K562 (cell line): ENCODE data around the gene RABEPK. TPM values are rescaled to one million over a fixed set of nuclear protein-coding genes. Genes with fewer than 3 reads are reported as not detected.

Experiments used
- ARID4B ChIP-seq: sonication (generic); formaldehyde crosslinking; IDR thresholded peaks from 2 replicates; pipeline ENCODE4 v1.8.0; 2022; ENCODE audit warnings: mild to moderate bottlenecking, missing genetic modification reagents
- CHD1 ChIP-seq: fragments of 200-600 bp; sonication (generic); IDR thresholded peaks from one replicate; pipeline ENCODE4 v1.6.1; 2012; ENCODE audit warnings: mild to moderate bottlenecking, moderate library complexity, low read length, inconsistent platforms
- ELF4 ChIP-seq: fragments of 450-650 bp; formaldehyde crosslinking; IDR thresholded peaks from 2 replicates; pipeline ENCODE4 v1.4.0; 2022; ENCODE audit warnings: missing genetic modification characterization
- ETS1 ChIP-seq: conservative IDR thresholded peaks from 2 replicates; pipeline ENCODE4 v1.6.1; 2011; ENCODE audit warnings: low read depth, mild to moderate bottlenecking, low read length; ENCODE audit not compliant: control insufficient read depth
- PTBP1 ChIP-seq: fragments of 200-400 bp; formaldehyde crosslinking; IDR thresholded peaks from 2 replicates; pipeline ENCODE4 v1.6.1; 2017; ENCODE audit warnings: low read depth, low read length
- PTTG1 ChIP-seq: fragments of 450-650 bp; IDR thresholded peaks from 2 replicates; pipeline ENCODE4 v1.6.1; 2016; ENCODE audit warnings: low read depth, mild to moderate bottlenecking, missing genetic modification characterization, missing compliant biosample characterization
- SIN3A ChIP-seq, 2 experiments: fragments of 150-350 bp in 1 of 2; IDR thresholded peaks; 2 replicates each; pipeline ENCODE4 v1.6.1; 2011 to 2016; ENCODE audit warnings: borderline replicate concordance in 2 of 2, low read depth in 2 of 2, low read length in 2 of 2, mild to moderate bottlenecking in 2 of 2, moderate library complexity in 2 of 2; ENCODE audit not compliant: control insufficient read depth in 1 of 2
- ZBTB11 ChIP-seq, 3 experiments: fragments of 200-800 bp in 1 of 3; fragments of 250-450 bp in 1 of 3; fragments of 450-650 bp in 1 of 3; sonication (Bioruptor Pico) in 1 of 3; sonication (Bioruptor generic) in 1 of 3; formaldehyde crosslinking in 1 of 3; IDR thresholded peaks; 2 replicates each; pipeline versions ENCODE4 v1.6.1 to v1.8.0; 2016 to 2022; ENCODE audit warnings: mild to moderate bottlenecking in 2 of 3, missing genetic modification characterization in 2 of 3, missing compliant biosample characterization in 1 of 3, moderate library complexity in 1 of 3
- ZFX ChIP-seq: sonication (generic); formaldehyde crosslinking; IDR thresholded peaks from 2 replicates; pipeline ENCODE4 v1.8.0; 2022; ENCODE audit warnings: mild to moderate bottlenecking, missing genetic modification reagents, moderate library complexity
- ZNF184 ChIP-seq: sonication (generic); formaldehyde crosslinking; IDR thresholded peaks from 2 replicates; pipeline ENCODE4 v1.5.0; 2020; ENCODE audit warnings: missing genetic modification reagents
- ZNF512 ChIP-seq: IDR thresholded peaks from 2 replicates; pipeline ENCODE4 v1.6.1; 2016; ENCODE audit warnings: missing genetic modification characterization, missing compliant biosample characterization
- polyA plus RNA-seq, 8 experiments: library from polyadenylated mRNA; depleted of rRNA in 4 of 8; stranded (reverse) in 5 of 8; unstranded in 3 of 8; fragments of >200 nt; fragmentation: Nextera tagmentation in 2 of 8; fragmentation: Illumina TruSeq in 1 of 8; extraction: Ambion mirVana in 2 of 8; extraction: Trizol in 1 of 8; gene quantifications; 2 replicates each; pipeline versions ENCODE4 v1.2.1 to v1.2.3, GENCODE V29; 2011 to 2014; ENCODE audit warnings: inconsistent platforms in 1 of 8, missing spikeins in 1 of 8
- total RNA-seq, 7 experiments: library from RNA; depleted of rRNA in 6 of 7; stranded (reverse); fragments of >200 nt in 6 of 7; fragmentation: Illumina TruSeq in 2 of 7; extraction: Trizol in 2 of 7; gene quantifications; 2 replicates each; pipeline versions ENCODE4 v1.2.1 to v1.2.3, GENCODE V29; 2011 to 2021; ENCODE audit warnings: low replicate concordance in 1 of 7

RABEPK gene
- total and polyA plus RNA-seq, 9 of the 15 experiments (the other 6 are each of a cell fraction or from before 2014, with no cell fraction given), result 38.3 to 113 (median 52.8) TPM

- TF ChIP-seq ZNF512 (tag) (no peak), ZNF184 (no peak), ZFX (CRISPR knock-in tag) (no peak), SIN3A (IDR thresholded peaks at IDR 0.05; ENCODE audit: borderline replicate concordance in 2 of 2, control insufficient read depth in 1 of 2, low read depth in 2 of 2, low read length in 2 of 2) (peak in 1 of 2 experiments; percentile 63; a peak in 1 of 4 replicates), CHD1 (peak; percentile 66), PTBP1 (no peak), ETS1 (0 out of 2 replicates have a peak, but pooled peaks have one; percentile 24), ELF4 (CRISPR knock-in tag) (no peak), PTTG1 (tag) (no peak), ARID4B (CRISPR knock-in tag) (peak; percentile 78), ZBTB11 (CRISPR knock-in tag; IDR thresholded peaks at IDR 0.05) (no peak)
Observed at GRCh38 chr9:125189011-125189360, 11.4 kb upstream of the RABEPK start (continued).
